ENCODE data around the gene RAB11FIP4.

RAB11FIP4 gene

GRCh38 chr17:31484821-31485220 lies 93.3 kb downstream of the RAB11FIP4 start:
- Mint-ChIP-seq H3K9me3 (no peaks in the 10 kb centered on the region), H3K4me3 (no peak overlapping the region), H3K4me1 (ENCODE audit: low read depth) (peaks cover 22% of the 10 kb centered on the region), H3K36me3 (ENCODE audit: low read depth) (peaks cover 4% of the 10 kb centered on the region), H3K27ac (no peak overlapping the region), H3K27me3 (no peaks in the 10 kb centered on the region)
- no peak for DNase-seq

GRCh38 chr17:31486351-31487062 lies 95.0 kb downstream of the RAB11FIP4 start:
- H3K4me1 Mint-ChIP-seq (ENCODE audit: low read depth): peaks cover 38% of the 10 kb centered on the region
- no peaks in the 10 kb centered on the region for H3K27me3 Mint-ChIP-seq
- H3K4me3 Mint-ChIP-seq: peak overlapping the region; percentile 81
- no peaks in the 10 kb centered on the region for H3K9me3 Mint-ChIP-seq
- peak overlapping the region; percentile 82 for H3K27ac Mint-ChIP-seq
- peaks cover 4% of the 10 kb centered on the region for H3K36me3 Mint-ChIP-seq (ENCODE audit: low read depth)
- DNase-seq: no peak

- H3K4me1 Mint-ChIP-seq (ENCODE audit: low read depth): peaks cover 43% of the 10 kb centered on the region
- no peaks in the 10 kb centered on the region for H3K9me3 Mint-ChIP-seq
- H3K4me3 Mint-ChIP-seq: peak overlapping the region; percentile 81
- peaks cover 4% of the 10 kb centered on the region for H3K36me3 Mint-ChIP-seq (ENCODE audit: low read depth)
- no peak for DNase-seq
- no peaks in the 10 kb centered on the region for H3K27me3 Mint-ChIP-seq
- H3K27ac Mint-ChIP-seq: peak overlapping the region; percentile 82
Observed at GRCh38 chr17:31487063-31487647, 95.7 kb downstream of the RAB11FIP4 start.

- peak overlapping the region; percentile 82 for H3K27ac Mint-ChIP-seq
- DNase-seq: peak; percentile 94
- H3K36me3 Mint-ChIP-seq (ENCODE audit: low read depth): peaks cover 4% of the 10 kb centered on the region
- H3K9me3 Mint-ChIP-seq: no peaks in the 10 kb centered on the region
- no peaks in the 10 kb centered on the region for H3K27me3 Mint-ChIP-seq
- peak overlapping the region; percentile 81 for H3K4me3 Mint-ChIP-seq
- peaks cover 49% of the 10 kb centered on the region for H3K4me1 Mint-ChIP-seq (ENCODE audit: low read depth)
Observed at GRCh38 chr17:31487648-31488263, 96.3 kb downstream of the RAB11FIP4 start.

GRCh38 chr17:31488264-31488981 lies 96.9 kb downstream of the RAB11FIP4 start:
- Mint-ChIP-seq H3K4me3 (peak overlapping the region; percentile 87), H3K4me1 (ENCODE audit: low read depth) (peaks cover 56% of the 10 kb centered on the region), H3K27me3 (no peaks in the 10 kb centered on the region), H3K9me3 (no peaks in the 10 kb centered on the region), H3K27ac (peak overlapping the region; percentile 83), H3K36me3 (ENCODE audit: low read depth) (peaks cover 5% of the 10 kb centered on the region)
- DNase-seq: no peak

GRCh38 chr17:31488982-31489294 lies 97.5 kb downstream of the RAB11FIP4 start:
- Mint-ChIP-seq H3K9me3 (no peaks in the 10 kb centered on the region), H3K27me3 (no peaks in the 10 kb centered on the region), H3K27ac (peak overlapping the region; percentile 83), H3K4me1 (ENCODE audit: low read depth) (peaks cover 61% of the 10 kb centered on the region), H3K36me3 (ENCODE audit: low read depth) (peaks cover 5% of the 10 kb centered on the region), H3K4me3 (peak overlapping the region; percentile 87)
- DNase-seq: peak; percentile 51

- Mint-ChIP-seq H3K36me3 (ENCODE audit: low read depth) (peaks cover 5% of the 10 kb centered on the region), H3K27ac (peak overlapping the region; percentile 83), H3K4me1 (ENCODE audit: low read depth) (peaks cover 65% of the 10 kb centered on the region), H3K4me3 (peak overlapping the region; percentile 87), H3K9me3 (no peaks in the 10 kb centered on the region), H3K27me3 (no peaks in the 10 kb centered on the region)
- peak; percentile 49 for DNase-seq
Observed at GRCh38 chr17:31489295-31490018, 98.0 kb downstream of the RAB11FIP4 start.

- Mint-ChIP-seq H3K27me3 (no peaks in the 10 kb centered on the region), H3K4me1 (ENCODE audit: low read depth) (peaks cover 72% of the 10 kb centered on the region), H3K4me3 (peak overlapping the region; percentile 87), H3K36me3 (ENCODE audit: low read depth) (peaks cover 8% of the 10 kb centered on the region), H3K9me3 (no peaks in the 10 kb centered on the region), H3K27ac (peak overlapping the region; percentile 83)
- no peak for DNase-seq
Observed at GRCh38 chr17:31490019-31490650, 98.7 kb downstream of the RAB11FIP4 start.

- Mint-ChIP-seq H3K4me1 (ENCODE audit: low read depth) (peaks cover 79% of the 10 kb centered on the region), H3K27ac (peak overlapping the region; percentile 50), H3K27me3 (no peaks in the 10 kb centered on the region), H3K4me3 (peak overlapping the region; percentile 87), H3K36me3 (ENCODE audit: low read depth) (peaks cover 8% of the 10 kb centered on the region), H3K9me3 (no peaks in the 10 kb centered on the region)
- no peak for DNase-seq
Observed at GRCh38 chr17:31490671-31491375, 99.3 kb downstream of the RAB11FIP4 start.

GRCh38 chr17:31491376-31492131 lies 100.1 kb downstream of the RAB11FIP4 start:
- no peak for DNase-seq
- H3K27me3 Mint-ChIP-seq: no peaks in the 10 kb centered on the region
- H3K36me3 Mint-ChIP-seq (ENCODE audit: low read depth): peaks cover 8% of the 10 kb centered on the region

GRCh38 chr17:31492206-31492605 lies 100.7 kb downstream of the RAB11FIP4 start:
- H3K9me3 Mint-ChIP-seq: no peaks in the 10 kb centered on the region
- H3K27me3 Mint-ChIP-seq: no peaks in the 10 kb centered on the region
- DNase-seq: no peak
- peaks cover 87% of the 10 kb centered on the region for H3K4me1 Mint-ChIP-seq (ENCODE audit: low read depth)
- peaks cover 8% of the 10 kb centered on the region for H3K36me3 Mint-ChIP-seq (ENCODE audit: low read depth)
- H3K27ac Mint-ChIP-seq: peak overlapping the region; percentile 96
- no peak overlapping the region for H3K4me3 Mint-ChIP-seq

More at GRCh38 chr17:31491376-31492131, 100.1 kb downstream of the RAB11FIP4 start:
- Mint-ChIP-seq H3K9me3 (no peaks in the 10 kb centered on the region), H3K4me3 (peak overlapping the region; percentile 9), H3K4me1 (ENCODE audit: low read depth) (peaks cover 86% of the 10 kb centered on the region), H3K27ac (peak overlapping the region; percentile 96)

GRCh38 chr17:31492880-31493655 lies 101.6 kb downstream of the RAB11FIP4 start:
- Mint-ChIP-seq H3K27me3 (no peaks in the 10 kb centered on the region), H3K4me1 (ENCODE audit: low read depth) (peaks cover 92% of the 10 kb centered on the region), H3K4me3 (peak overlapping the region; percentile 73), H3K27ac (peak overlapping the region; percentile 96), H3K36me3 (ENCODE audit: low read depth) (peaks cover 8% of the 10 kb centered on the region), H3K9me3 (no peaks in the 10 kb centered on the region)
- peak; percentile 78 for DNase-seq
